HG02588 (cell line): ENCODE measurements around the gene MCOLN1.
"Not testable (repeated sequence)": the region's sequence is repeated elsewhere in the genome, so short reads cannot be mapped to it uniquely, and the experiment has no call there.

Experiments
- ATAC-seq: cut with Tn5 transposase; IDR thresholded peaks from one replicate; pipeline ENCODE4 v1.9.1; 2021; ENCODE audit warnings: mild to moderate bottlenecking, moderate library complexity; ENCODE audit not compliant: unreplicated experiment

The MCOLN1 gene

DNA sequence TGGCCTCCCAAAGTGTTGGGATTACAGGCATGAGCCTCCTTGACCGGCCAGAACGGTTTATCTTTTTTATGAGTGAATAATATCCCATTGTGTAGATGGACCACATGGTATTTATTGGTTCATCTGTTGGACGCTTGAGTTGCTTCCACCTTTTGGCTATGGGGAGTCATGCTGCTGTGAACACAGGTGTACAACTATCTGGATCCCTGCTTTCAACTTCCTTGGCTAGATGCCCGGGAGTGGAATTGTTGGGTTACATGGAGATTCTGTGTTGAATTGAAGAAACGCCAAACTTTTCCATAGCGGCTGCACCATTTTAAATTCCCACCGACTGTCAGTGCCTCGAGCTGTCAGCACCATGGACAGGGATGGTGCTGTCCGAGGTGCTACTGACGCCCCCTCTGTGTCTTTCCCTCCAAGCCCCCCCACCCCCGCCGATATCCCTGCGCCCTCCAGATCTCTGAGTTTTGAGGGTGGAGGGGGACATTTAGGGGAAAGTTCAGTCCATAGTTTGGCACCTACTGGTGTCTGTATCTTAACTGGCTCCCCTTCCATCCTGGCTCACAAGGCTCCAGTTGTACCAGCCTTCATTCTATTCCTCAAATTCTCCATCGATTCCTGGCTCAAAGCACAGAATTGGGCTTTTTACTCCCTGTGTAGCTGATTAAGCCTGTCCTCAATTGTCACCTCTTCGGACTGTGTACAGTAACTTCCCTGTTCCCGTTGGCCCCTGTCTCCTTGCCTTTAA is 40.4 kb downstream of the MCOLN1 start:
- ATAC-seq = no peak

DNA sequence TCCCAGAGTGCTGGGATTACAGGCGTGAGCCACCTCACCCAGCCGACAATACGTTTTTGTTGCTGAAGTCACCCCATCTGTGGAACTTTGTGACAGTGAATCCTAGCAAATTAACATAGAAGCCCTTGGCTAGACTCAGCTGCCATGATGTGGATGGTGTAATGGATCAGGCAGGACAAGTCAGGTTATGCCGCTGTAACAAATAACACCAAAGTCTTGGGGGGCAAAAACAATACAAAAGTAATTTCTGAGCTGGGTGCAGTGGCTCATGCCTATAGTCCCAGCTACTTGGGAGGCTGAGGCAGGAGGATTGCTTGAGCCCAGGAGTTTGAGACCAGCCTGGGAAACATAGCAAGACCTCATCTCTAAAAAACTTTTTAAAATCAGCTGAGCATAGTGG is 42.4 kb downstream of the MCOLN1 start:
- ATAC-seq = no peak

DNA sequence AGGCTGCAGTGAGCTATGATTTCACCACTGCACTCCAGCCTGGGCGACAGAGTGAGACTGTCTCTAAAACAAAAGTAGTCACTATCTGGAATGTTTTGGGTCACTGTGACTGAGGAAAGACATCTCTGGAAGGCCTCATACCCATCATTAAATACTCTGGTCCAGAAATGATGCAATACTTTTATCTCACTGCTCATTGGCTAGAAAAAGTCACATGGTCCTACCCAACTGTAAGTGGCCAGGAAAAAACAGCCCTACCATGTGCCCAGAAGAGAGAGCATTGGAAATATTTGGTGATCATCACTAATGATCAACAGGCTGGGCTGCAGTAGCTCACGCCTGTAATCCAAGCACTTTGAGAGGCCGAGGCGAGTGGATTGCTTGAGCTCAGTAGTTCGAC is 42.9 kb downstream of the MCOLN1 start:
- ATAC-seq = no peak

DNA sequence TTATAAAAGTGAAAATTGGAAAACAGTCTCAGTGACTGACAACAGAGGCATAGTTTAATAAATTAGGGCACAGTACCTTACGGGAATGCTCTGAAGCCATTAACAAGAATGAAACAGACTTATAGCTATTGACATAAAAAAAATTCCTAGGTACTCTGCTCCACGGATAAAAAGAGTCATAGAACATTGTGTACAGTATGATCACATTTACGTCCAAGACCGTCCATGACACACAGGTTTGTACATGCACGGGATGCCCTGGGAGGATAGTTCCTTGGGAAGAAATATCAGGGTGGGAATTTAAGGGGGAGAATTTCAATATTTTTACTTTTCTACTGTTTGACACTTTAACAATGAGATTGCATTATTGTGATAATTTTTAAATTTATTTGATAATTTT is 48.3 kb downstream of the MCOLN1 start:
- ATAC-seq = no peak

DNA sequence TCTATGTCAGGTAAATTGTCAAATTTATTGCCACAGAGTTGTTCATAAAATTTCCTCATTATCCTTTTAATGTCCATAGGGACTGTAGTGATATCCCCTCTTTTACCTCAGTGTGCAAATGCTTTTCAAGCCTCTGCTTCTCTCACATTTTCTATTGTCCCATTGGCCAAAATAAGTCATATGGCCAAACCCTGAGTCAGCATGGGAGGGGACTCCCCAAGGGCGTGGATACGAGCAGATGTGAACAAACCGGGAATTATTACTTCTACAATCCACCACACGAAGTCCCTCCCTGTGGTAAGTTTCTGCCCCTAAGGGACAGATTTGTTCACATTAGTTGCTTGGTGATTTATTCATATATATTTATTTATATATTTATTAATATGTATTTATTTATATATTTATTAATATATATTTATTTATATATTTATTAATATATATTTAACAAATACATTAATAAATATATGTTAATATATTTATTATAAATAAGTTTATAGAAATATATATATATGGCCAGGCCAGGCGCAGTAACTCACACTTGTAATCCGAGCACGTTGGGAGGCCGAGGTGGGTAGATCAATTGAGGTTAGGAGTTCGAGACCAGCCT is 53.1 kb downstream of the MCOLN1 start:
- no peak for ATAC-seq

DNA sequence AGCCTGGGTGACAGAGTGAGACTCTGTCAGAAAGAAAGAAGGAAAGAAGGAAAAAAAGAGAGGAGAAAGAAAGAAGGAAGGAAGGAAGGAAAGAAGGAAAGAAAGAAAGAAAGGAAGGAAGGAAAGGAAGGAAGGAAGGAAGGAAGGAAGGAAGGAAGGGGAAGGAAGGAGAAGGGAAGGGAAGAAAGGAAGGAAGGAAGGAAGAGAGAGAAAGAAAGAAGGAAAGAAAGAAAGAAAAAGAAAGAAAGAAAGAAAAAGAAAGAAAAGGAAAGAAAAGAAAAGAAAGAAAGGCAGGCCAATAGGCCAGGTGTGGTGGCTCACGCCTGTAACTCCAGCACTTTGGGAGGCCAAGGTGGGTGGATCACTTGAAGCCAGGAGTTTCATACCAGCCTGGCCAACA is 55.0 kb downstream of the MCOLN1 start:
- ATAC-seq = not testable (repeated sequence)

DNA sequence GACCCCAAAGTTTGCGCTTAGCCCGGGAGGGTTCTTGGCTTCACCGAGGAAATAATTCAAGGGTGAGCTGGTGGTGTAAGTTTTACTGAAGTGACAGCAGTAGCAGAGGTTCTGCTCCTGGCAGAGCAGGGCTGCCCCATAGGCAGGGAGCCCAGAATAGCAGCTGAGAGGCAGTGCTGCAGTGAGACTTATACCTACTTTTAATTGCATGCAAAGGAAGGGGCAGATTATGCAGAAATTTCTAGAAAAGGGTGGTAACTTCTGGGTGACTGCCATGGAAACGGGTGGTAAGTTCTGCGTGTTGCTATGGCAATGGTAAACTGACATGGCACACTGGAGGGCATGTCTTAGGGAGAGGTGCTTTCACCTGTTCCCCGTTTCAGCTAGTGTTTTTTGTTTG is 55.7 kb downstream of the MCOLN1 start:
- no peak for ATAC-seq

DNA sequence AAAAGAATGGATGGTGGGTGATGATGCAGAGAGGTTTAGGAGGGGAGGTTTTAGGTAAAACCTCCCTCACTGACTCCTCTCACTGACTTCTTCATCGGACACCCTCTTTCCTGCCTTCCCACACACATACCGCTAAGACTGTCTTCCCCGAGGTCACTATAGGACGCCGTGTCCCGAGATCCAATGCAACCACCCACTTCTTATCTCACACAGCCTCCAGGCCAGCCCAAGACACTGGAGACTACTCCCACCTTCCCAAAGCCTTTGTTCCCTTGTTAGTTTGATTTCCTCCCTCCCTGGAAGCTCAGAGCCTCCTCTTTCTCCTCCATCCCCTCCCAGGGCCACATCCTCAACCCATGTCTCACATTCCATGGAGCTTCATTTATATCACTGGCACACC is 56.8 kb downstream of the MCOLN1 start:
- ATAC-seq = no peak

DNA sequence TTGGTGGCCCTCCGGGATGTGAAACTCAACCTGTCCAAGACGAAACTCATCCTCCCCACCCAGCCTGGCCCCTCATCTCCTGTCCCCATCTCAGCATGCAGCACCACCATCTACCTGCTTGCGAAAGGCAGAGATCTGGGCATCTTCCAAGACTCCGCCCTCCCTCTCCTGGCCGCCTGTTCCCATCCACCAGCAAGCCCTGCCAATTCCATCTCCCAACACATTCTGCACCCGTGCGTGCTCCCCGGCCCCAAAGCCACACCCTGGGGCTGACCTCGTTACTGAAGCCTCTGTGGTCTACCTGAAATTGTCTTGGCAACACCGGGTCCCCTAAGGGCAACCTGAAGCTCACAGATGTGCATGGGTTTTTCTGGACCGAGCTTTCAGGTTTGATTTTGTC is 60.0 kb downstream of the MCOLN1 start:
- ATAC-seq = no peak
